HG03378 (cell line): ENCODE measurements around the gene HERC2.
"Not testable (repeated sequence)": the region's sequence is repeated elsewhere in the genome, so short reads cannot be mapped to it uniquely, and the experiment has no call there.

ENCODE experiments used
- ATAC-seq: cut with Tn5 transposase; IDR thresholded peaks from one replicate; pipeline ENCODE4 v1.9.1; 2021; ENCODE audit warnings: mild to moderate bottlenecking, moderate library complexity; ENCODE audit not compliant: unreplicated experiment

HERC2 gene

GRCh38 chr15:28136236-28136904 lies 185.6 kb downstream of the HERC2 start:
- ATAC-seq = peak; percentile 99

DNA sequence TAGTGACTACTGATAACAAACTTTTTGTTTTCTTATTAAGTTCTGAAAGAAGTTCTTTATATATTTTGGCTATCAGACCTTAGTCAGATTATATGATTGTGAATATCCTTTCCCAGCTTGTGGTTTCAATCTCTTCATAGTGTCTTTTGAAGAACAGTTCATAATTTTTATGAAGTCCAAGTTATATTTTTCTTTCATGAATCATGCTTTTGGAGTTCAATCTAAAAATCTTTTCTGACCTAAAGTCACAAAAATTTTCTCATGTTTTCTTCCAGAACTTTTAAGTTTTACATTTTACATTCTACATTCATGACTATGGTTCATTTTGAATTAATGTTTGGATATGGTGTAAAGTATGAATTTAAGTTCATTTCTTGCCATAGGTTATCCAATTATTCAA lies 188.7 kb downstream of the HERC2 start:
- no peak for ATAC-seq

- no peak for ATAC-seq
Observed at GRCh38 chr15:28132524-28133275, 189.3 kb downstream of the HERC2 start.

- ATAC-seq = no peak
Observed at GRCh38 chr15:28131946-28132345, 190.0 kb downstream of the HERC2 start.

GRCh38 chr15:28131400-28131799 lies 190.6 kb downstream of the HERC2 start:
- no peak for ATAC-seq

- no peak for ATAC-seq
Observed at GRCh38 chr15:28130651-28131050, 191.3 kb downstream of the HERC2 start.

DNA sequence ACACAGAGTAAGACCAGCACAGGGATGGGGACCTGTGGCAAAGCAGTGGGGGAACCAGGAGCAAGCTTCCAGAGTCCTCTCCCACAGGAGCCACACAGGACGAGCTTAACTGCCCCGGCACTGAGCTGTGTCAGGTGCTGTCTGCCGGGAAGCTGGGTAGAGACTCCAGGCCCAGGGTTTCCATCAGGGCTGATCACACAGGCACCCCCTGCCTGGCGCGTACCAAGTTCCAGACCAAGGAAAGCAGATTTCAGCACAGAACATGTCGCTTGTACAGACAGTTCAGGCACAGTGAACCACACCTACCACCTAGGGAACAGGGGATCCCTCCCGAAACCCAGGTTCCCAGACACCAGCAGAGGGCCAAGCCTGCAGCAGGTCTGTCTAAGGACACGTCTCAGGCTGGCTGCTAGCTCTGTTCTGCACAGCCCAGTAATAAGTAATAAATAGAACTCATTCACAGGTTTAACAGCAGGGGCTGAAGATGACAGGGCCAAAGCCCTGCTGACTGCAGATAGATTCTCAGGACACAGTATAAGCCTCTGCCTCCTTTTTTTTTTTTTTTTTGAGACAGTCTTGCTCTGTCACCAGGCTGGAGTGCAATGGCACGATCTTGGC lies 192.6 kb downstream of the HERC2 start:
- no peak for ATAC-seq

DNA sequence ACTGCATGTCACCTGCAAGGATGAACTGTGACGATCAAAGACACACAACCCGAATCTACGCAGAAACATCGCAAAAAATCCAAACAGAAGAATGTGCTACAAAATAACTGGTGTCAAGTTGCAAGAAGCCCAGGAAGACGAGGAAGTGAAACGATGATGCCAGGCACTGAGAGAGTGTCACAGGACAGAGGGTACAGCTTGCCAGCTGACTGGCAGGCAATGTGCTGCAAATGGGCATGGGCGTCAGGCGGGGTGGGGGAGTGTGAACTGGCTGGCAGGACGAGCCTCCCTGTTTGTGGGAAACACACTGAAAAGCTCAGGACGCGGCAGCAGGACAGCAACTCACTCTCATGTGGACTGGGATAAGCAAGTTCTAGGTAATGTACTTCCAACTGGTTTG lies 193.9 kb downstream of the HERC2 start:
- ATAC-seq = no peak

DNA sequence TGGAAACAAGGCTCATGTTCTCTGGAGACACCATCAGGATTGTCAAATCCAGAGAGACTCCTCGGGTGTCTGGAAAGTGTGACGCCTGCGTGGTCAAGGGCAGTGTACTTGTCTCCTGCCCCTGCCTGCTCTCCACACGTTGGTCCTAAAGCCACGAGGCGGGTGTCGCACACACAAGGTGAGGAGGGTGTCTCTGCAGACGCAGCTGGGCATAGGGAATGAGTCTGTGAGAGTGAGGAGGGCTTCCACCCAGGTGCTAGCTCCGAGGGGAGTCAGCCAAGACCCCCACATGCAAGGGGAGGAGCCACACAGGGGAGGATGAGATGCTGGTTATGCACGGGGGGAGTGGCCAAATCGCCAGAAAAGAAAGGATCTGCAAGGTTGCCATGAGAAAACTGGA lies 194.9 kb downstream of the HERC2 start:
- ATAC-seq = no peak

GRCh38 chr15:28125673-28126651 lies 196.0 kb downstream of the HERC2 start:
- ATAC-seq = no peak

DNA sequence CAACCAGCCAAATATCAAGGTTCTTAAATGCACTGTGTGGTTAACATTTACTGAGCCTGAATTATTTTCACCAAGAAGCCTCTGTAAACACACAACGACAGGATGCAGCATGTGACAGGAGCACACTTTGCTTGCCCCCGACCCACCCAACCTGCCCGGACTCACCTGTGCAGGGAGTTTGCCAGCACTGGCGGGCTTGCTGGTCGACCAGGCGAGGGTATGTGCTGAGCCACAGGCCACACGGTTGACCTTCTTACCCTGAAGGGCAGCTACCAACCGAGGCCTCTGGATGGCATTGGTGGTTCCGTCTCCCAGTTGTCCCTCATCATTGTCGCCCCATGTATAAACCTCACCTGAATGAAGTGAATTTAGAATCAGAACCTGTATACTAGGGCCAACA lies 197.1 kb downstream of the HERC2 start:
- no peak for ATAC-seq

- ATAC-seq = peak; percentile 66
Observed at GRCh38 chr15:28123408-28124023, 198.5 kb downstream of the HERC2 start.

DNA sequence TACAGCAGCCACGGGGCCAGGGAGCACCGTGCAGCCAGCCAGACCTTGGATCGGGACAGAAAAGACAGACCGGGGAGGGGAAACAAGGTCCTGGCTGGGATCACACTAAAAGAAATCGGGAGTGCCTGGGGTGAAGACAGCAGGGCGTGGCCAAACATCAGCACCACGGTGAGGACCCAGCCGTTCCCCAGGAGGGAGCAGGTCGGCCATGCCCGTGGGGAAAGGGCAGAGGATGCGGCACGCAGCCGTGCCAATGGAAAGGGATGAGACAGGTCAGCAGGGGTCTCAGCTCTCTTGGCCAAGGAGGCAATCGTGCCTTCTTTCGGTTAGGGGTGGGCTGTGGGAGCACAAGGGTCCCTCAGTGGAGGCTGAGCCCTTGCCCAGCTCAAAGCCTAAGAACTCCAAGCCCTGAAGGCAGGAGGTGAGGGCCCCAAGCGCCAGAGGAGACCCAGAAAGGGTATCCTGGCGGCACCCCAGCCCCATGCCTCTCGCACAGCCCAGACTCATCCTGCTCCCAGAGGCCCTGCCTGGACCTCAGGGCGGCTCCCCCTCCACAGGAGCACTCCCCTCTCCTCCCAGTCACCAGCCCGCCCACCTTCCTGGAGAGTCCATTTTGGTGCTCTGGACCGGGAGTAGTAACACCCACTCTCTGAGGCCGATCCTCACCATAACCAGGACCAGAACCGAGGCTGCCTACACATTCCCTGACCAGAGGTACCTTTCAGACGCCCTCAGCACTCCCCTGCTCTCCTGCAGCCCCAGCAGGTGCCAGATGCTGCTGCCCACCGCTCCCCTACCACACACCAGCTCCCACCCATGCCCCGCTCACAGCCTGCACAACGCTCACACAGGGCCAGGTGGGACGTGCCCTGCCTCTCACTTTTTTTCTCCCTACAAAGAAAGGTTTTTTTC lies 199.7 kb downstream of the HERC2 start:
- ATAC-seq = no peak

GRCh38 chr15:28121577-28121976 lies 200.4 kb downstream of the HERC2 start:
- ATAC-seq = not testable (repeated sequence)

GRCh38 chr15:28120359-28120640 lies 201.7 kb downstream of the HERC2 start:
- ATAC-seq = no peak

- ATAC-seq = no peak
Observed at GRCh38 chr15:28118531-28118930, 203.4 kb downstream of the HERC2 start.

- ATAC-seq = no peak
Observed at GRCh38 chr15:28118083-28118482, 203.9 kb downstream of the HERC2 start.

- ATAC-seq = no peak
Observed at GRCh38 chr15:28117432-28117990, 204.5 kb downstream of the HERC2 start.
